ENCODE data around the gene TRAF2. TPM values are rescaled to one million over a fixed set of nuclear protein-coding genes. Genes with fewer than 3 reads are reported as not detected.

The TRAF2 gene
- total and polyA plus RNA-seq, 9 of the 15 experiments (the other 6 are each of a cell fraction or from before 2014, with no cell fraction given), result 0.24 to 45.2 (median 18.0) TPM

DNA sequence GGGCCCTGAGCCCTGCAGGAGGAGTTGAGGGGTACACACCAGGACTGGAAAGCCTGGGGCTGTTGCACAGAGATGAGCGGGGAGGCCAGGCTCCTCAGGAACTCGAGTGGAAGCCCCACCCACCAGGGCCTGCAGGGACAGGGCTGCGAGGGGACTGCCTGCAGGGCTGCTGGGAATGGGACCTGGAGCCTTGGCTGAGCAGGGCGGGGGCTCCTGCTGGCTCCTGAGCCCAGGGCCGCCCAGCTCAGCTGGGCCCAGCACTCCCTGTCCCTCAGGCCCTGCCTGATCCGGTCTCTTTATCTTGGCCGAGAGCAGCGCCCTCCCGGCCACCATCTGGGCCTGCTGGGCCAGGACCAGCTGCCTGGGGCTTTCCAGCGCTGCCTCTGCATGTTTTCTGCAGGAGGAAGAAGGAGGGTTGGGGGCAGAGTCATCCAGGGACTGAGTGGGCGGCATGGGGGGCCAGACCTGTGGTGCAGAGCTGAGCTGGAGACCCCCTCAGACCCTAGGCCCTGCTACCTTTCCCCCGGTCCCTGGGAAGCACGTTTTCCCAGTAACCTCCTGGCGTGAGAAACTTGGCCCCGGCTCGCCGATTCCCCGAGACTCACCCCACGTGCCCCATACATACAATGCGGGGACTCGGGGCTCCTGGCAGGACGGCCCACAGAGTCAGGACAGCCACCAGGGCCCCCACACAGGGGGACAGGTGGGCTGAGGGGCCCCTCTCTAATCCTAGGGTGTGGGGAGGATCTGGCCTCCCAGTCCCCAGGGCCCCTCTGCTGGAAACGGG is 75.2 kb downstream of the TRAF2 start:
- POLR2A ChIA-PET, result interaction anchor here (1.1 kb wide), 1 partner anchor 8 kb away, joined by 3 read pairs; no protein-coding TSS in a partner anchor
- Histone ChIP-seq H4K20me1 (replicated peaks; ENCODE audit: control insufficient read depth, insufficient read depth, low read length) (no peaks in the 10 kb centered on the region), H2AFZ (ENCODE audit: low read depth, low read length) (no peak overlapping the region), H3K79me2 (ENCODE audit: control insufficient read depth, insufficient read depth, low read length) (no peaks in the 10 kb centered on the region), H3K9me1 (ENCODE audit: control insufficient read depth, insufficient read depth, low read length) (no peaks in the 10 kb centered on the region), H3K36me3 (ENCODE audit: control insufficient read depth, insufficient read depth, low read length) (no peaks in the 10 kb centered on the region), H3K4me1 (replicated peaks in 1 of 2; ENCODE audit: control insufficient read depth in 2 of 2, insufficient read depth in 2 of 2, low read length in 2 of 2) (peaks cover 26 to 77% of the 10 kb centered on the region in 2 experiments; a peak in 4 of 5 replicates), H3K27ac (ENCODE audit: extremely low read depth, low read depth, low read length) (no peak overlapping the region), H3K9me3 (replicated peaks; ENCODE audit: control insufficient read depth, insufficient read depth, low read depth, low read length) (no peaks in the 10 kb centered on the region), H3K27me3 (ENCODE audit: control insufficient read depth in 2 of 2, insufficient read depth in 2 of 2, low read length in 2 of 2) (no peaks in the 10 kb centered on the region), H3K4me3 (no peak overlapping the region), H3K9ac (ENCODE audit: insufficient read depth in 1 of 2, low read depth in 2 of 2, low read length in 2 of 2) (peak overlapping the region in 1 of 2 experiments; percentile 74; a peak in 2 of 4 replicates), H3K4me2 (ENCODE audit: insufficient read depth, low read length) (no peak overlapping the region)
- WGBS (ENCODE audit: insufficient coverage, low coverage, missing lambda C conversion rate), result 65% methylated on average over 18 of the region's 23 CpGs
- no TSS peak for BruUV-seq (replicated peaks)
- intact Hi-C loops (cut with micrococcal nuclease), result no loop called here
- FAIRE-seq (no peak), DNase-seq (ENCODE audit: extremely low read depth in 1 of 4, low spot score in 3 of 4) (no peak), ATAC-seq (no peak)
- CTCF ChIA-PET (ENCODE audit: low intra/inter-chr PET ratio), result interaction anchor here (0.6 kb wide), 1 partner anchor 84 kb away, joined by 3 read pairs; the partner anchor contains the start of gene NPDC1
- TF ChIP-seq, protein P1, sequence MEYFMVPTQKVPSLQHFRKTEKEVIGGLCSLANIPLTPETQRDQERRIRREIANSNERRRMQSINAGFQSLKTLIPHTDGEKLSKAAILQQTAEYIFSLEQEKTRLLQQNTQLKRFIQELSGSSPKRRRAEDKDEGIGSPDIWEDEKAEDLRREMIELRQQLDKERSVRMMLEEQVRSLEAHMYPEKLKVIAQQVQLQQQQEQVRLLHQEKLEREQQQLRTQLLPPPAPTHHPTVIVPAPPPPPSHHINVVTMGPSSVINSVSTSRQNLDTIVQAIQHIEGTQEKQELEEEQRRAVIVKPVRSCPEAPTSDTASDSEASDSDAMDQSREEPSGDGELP (CRISPR knock-in tag; IDR thresholded peaks at IDR 0.05; ENCODE audit: borderline replicate concordance), result peak; percentile 22; the same call in 1 of the 2 replicates
- TF ChIP-seq ZBTB7A (IDR thresholded peaks at IDR 0.05; ENCODE audit: borderline replicate concordance, control insufficient read depth, low read depth, low read length), result peak; percentile 32; the same call in 1 of the 2 replicates
- no peak for TF ChIP-seq ZFX (CRISPR knock-in tag; IDR thresholded peaks at IDR 0.05)
- no peak for TF ChIP-seq RB1 (IDR thresholded peaks at IDR 0.05; ENCODE audit: low read depth)
- in situ Hi-C loops (cut with MboI), result no loop called here
